ENCODE data around the gene TMX2. TPM values are rescaled to one million over a fixed set of nuclear protein-coding genes. Genes with fewer than 3 reads are reported as not detected.

Gene TMX2
- total and polyA plus RNA-seq, 9 of the 15 experiments (the other 6 are each of a cell fraction or from before 2014, with no cell fraction given), result 176 to 433 (median 227) TPM

- no peak for TF ChIP-seq BRD4 (IDR thresholded peaks at IDR 0.05)
- TF ChIP-seq SAFB2 (IDR thresholded peaks at IDR 0.05; ENCODE audit: borderline replicate concordance, low read depth, low read length, severe bottlenecking), result no peak
Observed at GRCh38 chr11:57698843-57699365, 13.5 kb upstream of the TMX2 start (continued).

- Histone ChIP-seq H3K79me2 (ENCODE audit: control insufficient read depth, insufficient read depth, low read length) (no peaks in the 10 kb centered on the region), H3K9ac (ENCODE audit: insufficient read depth in 1 of 2, low read depth in 2 of 2, low read length in 2 of 2) (no peak overlapping the region), H3K9me1 (ENCODE audit: control insufficient read depth, insufficient read depth, low read length) (no peaks in the 10 kb centered on the region), H3K4me3 (no peak overlapping the region), H3K27ac (ENCODE audit: extremely low read depth, low read depth, low read length) (no peak overlapping the region), H3K4me2 (ENCODE audit: insufficient read depth, low read length) (no peak overlapping the region), H3K36me3 (ENCODE audit: control insufficient read depth, insufficient read depth, low read length) (peaks cover 78% of the 10 kb centered on the region), H2AFZ (ENCODE audit: low read depth, low read length) (no peak overlapping the region), H4K20me1 (replicated peaks; ENCODE audit: control insufficient read depth, insufficient read depth, low read length) (no peaks in the 10 kb centered on the region), H3K27me3 (ENCODE audit: control insufficient read depth in 2 of 2, insufficient read depth in 2 of 2, low read length in 2 of 2) (no peaks in the 10 kb centered on the region), H3K9me3 (replicated peaks; ENCODE audit: control insufficient read depth, insufficient read depth, low read depth, low read length) (no peaks in the 10 kb centered on the region), H3K4me1 (replicated peaks in 1 of 2; ENCODE audit: control insufficient read depth in 2 of 2, insufficient read depth in 2 of 2, low read length in 2 of 2) (no peaks in the 10 kb centered on the region)
- FAIRE-seq, result no peak
- no peak for DNase-seq (ENCODE audit: extremely low read depth in 1 of 4, low spot score in 3 of 4)
- no peak; the same call in 2 of the 3 replicates for ATAC-seq
- no peak for TF ChIP-seq BRF2 (IDR thresholded peaks at IDR 0.05; ENCODE audit: borderline replicate concordance, insufficient read depth, insufficient read length)
- peak; percentile 56; the same call in 1 of the 2 replicates for TF ChIP-seq POLR2G (IDR thresholded peaks at IDR 0.05; ENCODE audit: low read depth, low read length)
- no TSS peak for BruUV-seq (replicated peaks)
- in situ Hi-C loops (cut with MboI) (no loop called here), intact Hi-C loops (cut with micrococcal nuclease) (no loop called here)
- ChIA-PET CTCF (ENCODE audit: low intra/inter-chr PET ratio) (no interaction called here), POLR2A (interaction anchor here (0.9 kb wide), 1 partner anchor 12 kb away, joined by 3 read pairs; no protein-coding TSS in a partner anchor)
- WGBS (ENCODE audit: insufficient coverage, low coverage, missing lambda C conversion rate), result 88% methylated on average over 7 of the region's 10 CpGs
Observed at GRCh38 chr11:57699813-57700212, 12.6 kb upstream of the TMX2 start.
